Stimulated activated naive B cell treated with anti-CD40 and anti-IgM and Interleukin-4, amounts not matched to agents 10 μg/mL and 1 μg/mL and 100 μg/mL, for 72 hours (primary cell): Measurements from ENCODE around the gene FGF5.

Source experiments
- ATAC-seq, 2 donors: fragments of 150-1000 bp; cut with Tn5 transposase; replicated peaks; 2 replicates each; pipeline ENCODE4 v1.10.0; 2021; ENCODE audit warnings: moderate library complexity in 1 of 2
- DNase-seq: peaks from one replicate; pipeline ENCODE4 v3.0.0; 2021
- H3K27ac Mint-ChIP-seq: one replicate; pipeline ENCODE4 v1.8.0; 2022; ENCODE audit warnings: mild to moderate bottlenecking, mixed read lengths
- H3K27me3 Mint-ChIP-seq, 2 donors: one replicate each; pipeline ENCODE4 v1.8.0; 2022; ENCODE audit warnings: mixed read lengths in 2 of 2
- H3K36me3 Mint-ChIP-seq, 2 donors: one replicate each; pipeline ENCODE4 v1.8.0; 2022; ENCODE audit warnings: mixed read lengths in 2 of 2, mild to moderate bottlenecking in 1 of 2
- H3K4me1 Mint-ChIP-seq, 2 donors: one replicate each; pipeline ENCODE4 v1.8.0; 2022; ENCODE audit warnings: mixed read lengths in 2 of 2, mild to moderate bottlenecking in 1 of 2
- H3K4me3 Mint-ChIP-seq, 2 donors: one replicate each; pipeline ENCODE4 v1.8.0; 2022; ENCODE audit warnings: mild to moderate bottlenecking in 2 of 2, mixed read lengths in 2 of 2, moderate library complexity in 1 of 2
- H3K9me3 Mint-ChIP-seq, 2 donors: one replicate each; pipeline ENCODE4 v1.8.0; 2022; ENCODE audit warnings: mixed read lengths in 2 of 2, mild to moderate bottlenecking in 1 of 2

FGF5 gene

DNA sequence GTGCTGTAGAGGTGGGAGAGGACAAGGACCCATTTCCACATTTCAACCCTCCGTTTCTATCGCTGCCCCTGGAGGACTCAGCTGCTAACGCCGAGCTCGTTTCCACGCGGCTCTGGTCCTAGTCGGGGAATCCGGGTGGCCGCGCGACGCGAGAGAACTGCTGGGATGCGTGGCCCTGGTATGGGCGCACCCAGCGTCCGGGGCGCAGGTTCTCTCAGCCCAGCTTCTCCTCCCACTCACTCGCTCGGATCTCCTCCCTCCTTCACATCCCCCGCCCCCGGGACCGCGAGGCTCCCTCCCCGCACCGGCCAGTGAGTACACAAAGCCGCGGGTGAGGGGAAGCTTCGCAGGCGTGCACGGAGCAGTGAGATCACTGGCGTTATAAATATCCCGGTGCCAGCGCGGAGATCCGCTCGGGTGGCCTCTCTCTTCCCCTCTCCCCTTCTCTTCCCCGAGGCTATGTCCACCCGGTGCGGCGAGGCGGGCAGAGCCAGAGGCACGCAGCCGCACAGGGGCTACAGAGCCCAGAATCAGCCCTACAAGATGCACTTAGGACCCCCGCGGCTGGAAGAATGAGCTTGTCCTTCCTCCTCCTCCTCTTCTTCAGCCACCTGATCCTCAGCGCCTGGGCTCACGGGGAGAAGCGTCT is at the start of gene FGF5:
FGF5 (plus strand) TSS at position 412 of the 649 bp plus-strand sequence; CDS start at position 573, 161 bp downstream.
- ATAC-seq (peak; percentile 75 to 77), DNase-seq (peak; percentile 44)
- Mint-ChIP-seq H3K27ac (peak within 1 kb of the TSS; percentile 85), H3K36me3 (no peaks in the 10 kb centered on the region), H3K4me3 (peak within 1 kb of the TSS; percentile 85 to 90), H3K27me3 (peaks cover 78 to 79% of the 10 kb centered on the region in 2 donors), H3K9me3 (no peaks in the 10 kb centered on the region), H3K4me1 (peaks cover 36 to 57% of the 10 kb centered on the region in 2 donors)

DNA sequence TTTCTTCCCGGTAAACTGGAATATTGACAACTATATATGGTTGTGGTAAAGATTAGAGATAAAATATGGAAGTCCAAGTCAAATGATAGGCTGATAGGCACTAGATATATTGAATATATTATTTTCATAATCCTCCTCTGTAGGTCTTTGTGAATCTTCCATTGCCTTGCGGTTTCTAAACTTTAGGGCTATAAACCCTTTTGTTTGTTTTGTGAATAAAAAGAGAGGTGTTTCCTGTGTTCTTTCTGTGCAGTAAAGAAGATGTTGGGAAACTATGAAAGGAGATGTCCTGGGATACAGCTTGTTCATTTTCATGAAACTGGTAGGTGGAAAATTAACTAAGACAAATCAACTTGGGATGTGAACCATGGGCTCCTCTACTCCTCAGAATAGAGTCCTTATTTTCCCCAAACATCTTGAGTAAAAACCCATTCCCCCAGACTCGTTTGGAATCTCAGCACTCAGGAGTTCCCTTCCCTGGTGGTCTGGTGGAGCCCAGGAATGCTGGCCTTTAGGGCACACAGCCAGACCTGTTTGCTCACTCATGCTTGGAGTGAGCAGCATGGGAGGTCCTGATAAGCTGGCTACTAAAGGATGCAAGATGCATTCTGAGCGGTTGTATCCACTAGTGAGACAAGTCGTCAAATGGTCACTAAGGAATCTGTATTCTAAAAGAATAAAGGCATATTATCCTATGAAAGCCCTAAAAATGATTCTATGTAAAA is 47.0 kb upstream of the FGF5 start:
- no peak overlapping the region for H3K27ac Mint-ChIP-seq
- H3K4me3 Mint-ChIP-seq: no peak overlapping the region
- H3K36me3 Mint-ChIP-seq: no peaks in the 10 kb centered on the region
- no peaks in the 10 kb centered on the region for H3K9me3 Mint-ChIP-seq
- DNase-seq: no peak
- no peak for ATAC-seq
- peaks cover 5 to 7% of the 10 kb centered on the region in 2 donors for H3K27me3 Mint-ChIP-seq
- no peaks in the 10 kb centered on the region for H3K4me1 Mint-ChIP-seq

GRCh38 chr4:80220711-80221110 is 45.8 kb upstream of the FGF5 start:
- H3K36me3 Mint-ChIP-seq: no peaks in the 10 kb centered on the region
- H3K9me3 Mint-ChIP-seq: no peaks in the 10 kb centered on the region
- DNase-seq: no peak
- ATAC-seq: no peak
- H3K27ac Mint-ChIP-seq: no peak overlapping the region
- peaks cover 5 to 7% of the 10 kb centered on the region in 2 donors for H3K27me3 Mint-ChIP-seq
- no peaks in the 10 kb centered on the region for H3K4me1 Mint-ChIP-seq
- no peak overlapping the region for H3K4me3 Mint-ChIP-seq

DNA sequence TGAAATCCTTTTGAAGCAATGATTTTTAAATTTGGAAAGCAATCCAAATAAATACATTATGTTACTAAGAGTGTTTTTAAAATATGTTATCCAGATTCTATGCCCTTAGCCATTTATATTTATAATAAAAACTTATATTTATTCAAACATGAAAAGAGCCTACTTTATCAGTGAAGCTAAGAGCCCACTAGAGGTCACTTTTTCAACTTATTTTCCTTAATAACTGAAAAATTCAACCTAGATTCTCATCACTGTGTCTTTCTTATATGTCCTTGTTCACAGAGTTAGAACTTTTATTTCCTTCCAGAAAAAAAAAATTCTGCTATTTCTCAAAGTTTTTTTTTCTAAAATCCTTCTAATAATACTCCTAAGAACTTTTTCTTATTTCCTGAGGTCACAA is 45.3 kb upstream of the FGF5 start:
- peaks cover 5 to 7% of the 10 kb centered on the region in 2 donors for H3K27me3 Mint-ChIP-seq
- H3K4me1 Mint-ChIP-seq: no peaks in the 10 kb centered on the region
- DNase-seq (no peak), ATAC-seq (no peak)
- no peak overlapping the region for H3K4me3 Mint-ChIP-seq
- H3K27ac Mint-ChIP-seq: no peak overlapping the region
- no peaks in the 10 kb centered on the region for H3K9me3 Mint-ChIP-seq
- H3K36me3 Mint-ChIP-seq: no peaks in the 10 kb centered on the region

DNA sequence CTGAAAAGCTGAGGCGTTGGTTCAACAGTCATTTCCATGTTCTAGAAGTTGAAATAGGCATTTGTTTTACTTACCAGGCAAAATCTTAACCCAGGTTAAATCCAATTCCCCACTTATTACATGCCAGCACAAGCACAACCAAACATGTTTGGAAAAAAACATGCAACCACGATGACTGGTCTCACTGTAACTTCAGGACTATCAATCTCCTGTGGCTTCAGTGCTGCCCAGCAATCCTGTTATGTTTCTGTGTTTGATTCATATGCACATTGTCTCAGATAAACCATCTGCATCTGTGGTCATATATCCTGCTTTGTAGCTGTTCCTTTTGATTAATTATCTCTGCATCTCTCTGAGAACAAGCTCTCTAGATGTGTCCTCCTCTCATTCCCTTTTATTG is 40.9 kb upstream of the FGF5 start:
- no peaks in the 10 kb centered on the region for H3K9me3 Mint-ChIP-seq

DNA sequence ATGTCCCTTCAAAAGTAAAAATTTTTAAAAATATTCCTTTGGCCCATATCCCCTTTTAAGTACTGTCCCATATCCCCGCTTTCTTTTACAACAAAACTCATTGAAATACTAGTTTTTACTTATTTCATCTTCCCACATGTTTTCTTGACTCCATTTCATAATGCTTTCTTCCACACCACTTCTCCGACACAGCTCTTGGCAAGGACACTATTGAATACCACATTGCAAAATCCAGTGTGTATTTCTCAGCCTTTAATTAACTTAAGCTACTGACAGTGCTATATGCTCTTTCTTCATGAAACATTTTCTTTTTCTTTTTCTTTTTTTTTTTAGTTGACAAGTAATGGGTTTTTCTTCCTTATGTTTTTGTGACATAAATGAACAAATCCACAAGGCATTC is 40.4 kb upstream of the FGF5 start:
- no peak for DNase-seq
- peaks cover 10 to 25% of the 10 kb centered on the region in 2 donors for H3K4me1 Mint-ChIP-seq
- H3K36me3 Mint-ChIP-seq: no peaks in the 10 kb centered on the region
- H3K4me3 Mint-ChIP-seq: no peak overlapping the region
- peaks cover 0 to 9% of the 10 kb centered on the region in 2 donors for H3K27me3 Mint-ChIP-seq
- no peaks in the 10 kb centered on the region for H3K9me3 Mint-ChIP-seq
- no peak overlapping the region for H3K27ac Mint-ChIP-seq
- ATAC-seq: no peak

More for the DNA sequence above, 40.9 kb upstream of the FGF5 start:
- DNase-seq (no peak), ATAC-seq (no peak)
- H3K4me3 Mint-ChIP-seq: no peak overlapping the region
- H3K4me1 Mint-ChIP-seq: peaks cover 10 to 24% of the 10 kb centered on the region in 2 donors
- no peak overlapping the region for H3K27ac Mint-ChIP-seq
- no peaks in the 10 kb centered on the region for H3K36me3 Mint-ChIP-seq
- H3K27me3 Mint-ChIP-seq: peaks cover 0 to 8% of the 10 kb centered on the region in 2 donors

GRCh38 chr4:80228460-80228859 is 38.0 kb upstream of the FGF5 start:
- no peaks in the 10 kb centered on the region for H3K9me3 Mint-ChIP-seq
- ATAC-seq (no peak), DNase-seq (no peak)
- peaks cover 10 to 25% of the 10 kb centered on the region in 2 donors for H3K4me1 Mint-ChIP-seq
- H3K4me3 Mint-ChIP-seq: no peak overlapping the region
- H3K36me3 Mint-ChIP-seq: no peaks in the 10 kb centered on the region
- no peak overlapping the region for H3K27ac Mint-ChIP-seq
- H3K27me3 Mint-ChIP-seq: peaks cover 0 to 9% of the 10 kb centered on the region in 2 donors

DNA sequence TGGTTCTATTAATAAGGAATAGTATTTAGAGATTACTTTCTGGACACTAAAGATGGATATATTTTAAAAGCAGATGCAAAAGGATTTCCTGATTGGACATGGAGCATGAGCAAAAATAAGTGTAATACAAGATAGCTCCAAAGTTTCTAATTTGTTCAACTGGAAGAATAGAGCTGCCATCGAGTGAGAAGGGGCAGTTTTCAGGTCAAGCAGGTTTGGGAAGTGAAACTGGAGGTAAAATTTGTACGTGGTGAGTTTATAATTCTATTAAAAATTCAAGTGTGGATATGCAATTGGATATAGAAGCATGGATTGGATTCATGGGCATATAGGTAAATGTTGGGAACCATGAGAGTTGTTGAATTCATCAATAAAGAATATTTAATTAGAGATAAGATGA is 37.3 kb upstream of the FGF5 start:
- ATAC-seq (peak; percentile 42 to 58), DNase-seq (no peak)
- Mint-ChIP-seq H3K4me3 (no peak overlapping the region), H3K27me3 (peaks cover 0 to 9% of the 10 kb centered on the region in 2 donors), H3K9me3 (no peaks in the 10 kb centered on the region), H3K36me3 (no peaks in the 10 kb centered on the region), H3K27ac (no peak overlapping the region), H3K4me1 (peaks cover 10 to 25% of the 10 kb centered on the region in 2 donors)

DNA sequence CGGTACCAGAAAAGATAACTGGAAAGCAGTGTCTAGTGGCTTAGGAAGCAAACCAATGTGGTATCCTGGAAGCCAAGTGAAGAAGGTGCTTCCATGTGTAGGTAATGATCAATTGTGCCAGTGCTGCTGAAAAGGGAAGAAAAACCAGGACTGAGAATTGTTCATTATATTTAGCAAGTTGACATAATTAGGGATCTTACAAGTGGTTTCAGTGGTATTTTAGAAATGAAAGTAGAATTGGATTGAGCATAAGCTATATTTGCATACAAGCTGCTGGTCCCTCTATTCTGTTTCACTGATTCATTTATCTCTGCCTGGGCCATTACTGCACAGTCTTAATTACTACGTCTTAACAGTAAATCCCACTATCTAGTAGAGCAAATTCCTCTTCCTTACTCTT is 36.9 kb upstream of the FGF5 start:
- DNase-seq: no peak
- H3K27ac Mint-ChIP-seq: no peak overlapping the region
- peak overlapping the region in 1 of 2 donors; percentile 18 for H3K4me3 Mint-ChIP-seq
- ATAC-seq: peak; percentile 91 to 97
- no peaks in the 10 kb centered on the region for H3K9me3 Mint-ChIP-seq
- peaks cover 0 to 9% of the 10 kb centered on the region in 2 donors for H3K27me3 Mint-ChIP-seq
- H3K36me3 Mint-ChIP-seq: no peaks in the 10 kb centered on the region
- peaks cover 10 to 25% of the 10 kb centered on the region in 2 donors for H3K4me1 Mint-ChIP-seq

DNA sequence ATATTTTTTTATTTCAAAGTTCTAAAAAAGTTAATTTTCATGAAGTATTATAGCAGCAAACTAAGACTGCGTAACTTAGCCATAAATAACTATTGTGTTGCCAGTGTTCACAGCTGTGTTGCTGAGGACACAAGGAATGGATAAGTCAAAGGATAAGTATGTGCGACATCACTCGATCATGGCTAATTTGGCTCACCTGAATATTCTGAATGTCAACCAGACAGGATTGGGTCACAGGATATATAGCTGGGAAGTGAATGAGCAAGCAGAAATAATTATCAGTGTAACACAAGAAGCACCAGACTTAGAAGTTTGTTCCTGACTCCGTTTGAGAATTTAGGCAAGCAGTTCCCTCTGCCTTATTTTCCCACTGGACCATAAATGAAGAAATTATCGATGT is 35.3 kb upstream of the FGF5 start:
- H3K4me1 Mint-ChIP-seq: peaks cover 10 to 25% of the 10 kb centered on the region in 2 donors
- no peaks in the 10 kb centered on the region for H3K36me3 Mint-ChIP-seq
- no peak overlapping the region for H3K4me3 Mint-ChIP-seq
- DNase-seq: no peak
- no peaks in the 10 kb centered on the region for H3K9me3 Mint-ChIP-seq
- ATAC-seq: no peak
- no peak overlapping the region for H3K27ac Mint-ChIP-seq
- H3K27me3 Mint-ChIP-seq: peaks cover 0 to 13% of the 10 kb centered on the region in 2 donors

- no peak overlapping the region for H3K4me3 Mint-ChIP-seq
- H3K27ac Mint-ChIP-seq: no peak overlapping the region
- ATAC-seq: no peak
- no peak for DNase-seq
- peaks cover 10 to 25% of the 10 kb centered on the region in 2 donors for H3K4me1 Mint-ChIP-seq
- H3K9me3 Mint-ChIP-seq: no peaks in the 10 kb centered on the region
- peaks cover 0 to 14% of the 10 kb centered on the region in 2 donors for H3K27me3 Mint-ChIP-seq
- H3K36me3 Mint-ChIP-seq: no peaks in the 10 kb centered on the region
Measured at GRCh38 chr4:80232707-80233370, 33.6 kb upstream of the FGF5 start.

GRCh38 chr4:80233390-80233789 is 33.1 kb upstream of the FGF5 start:
- Mint-ChIP-seq H3K4me3 (no peak overlapping the region), H3K4me1 (peaks cover 10 to 23% of the 10 kb centered on the region in 2 donors), H3K27ac (no peak overlapping the region), H3K27me3 (peaks cover 0 to 12% of the 10 kb centered on the region in 2 donors), H3K9me3 (no peaks in the 10 kb centered on the region), H3K36me3 (no peaks in the 10 kb centered on the region)
- no peak for ATAC-seq
- DNase-seq: no peak

DNA sequence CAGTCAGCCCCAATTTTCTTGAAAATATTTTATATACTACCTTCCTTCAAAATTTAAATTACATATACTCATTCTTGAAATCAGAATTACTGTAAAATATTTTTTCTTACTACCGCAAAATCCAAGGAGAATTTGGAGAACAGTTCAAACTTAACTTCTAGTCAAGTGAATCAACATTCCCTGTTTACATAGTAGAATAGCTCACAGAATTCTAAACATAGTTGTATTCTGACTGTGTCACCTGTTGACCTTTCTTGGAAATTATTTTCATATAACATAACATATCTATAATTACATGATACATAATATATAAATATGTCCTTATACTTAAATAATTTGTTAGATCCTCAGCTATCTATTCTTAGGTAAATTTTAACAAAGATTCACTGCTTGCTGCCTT is 31.0 kb upstream of the FGF5 start:
- peaks cover 0 to 7% of the 10 kb centered on the region in 2 donors for H3K27me3 Mint-ChIP-seq
- no peak overlapping the region for H3K4me3 Mint-ChIP-seq
- H3K36me3 Mint-ChIP-seq: no peaks in the 10 kb centered on the region
- DNase-seq: no peak
- H3K9me3 Mint-ChIP-seq: no peaks in the 10 kb centered on the region
- H3K27ac Mint-ChIP-seq: no peak overlapping the region
- ATAC-seq: no peak
- H3K4me1 Mint-ChIP-seq: peaks cover 1 to 3% of the 10 kb centered on the region in 2 donors

- no peak overlapping the region for H3K4me3 Mint-ChIP-seq
- ATAC-seq: no peak
- no peak overlapping the region for H3K27ac Mint-ChIP-seq
- H3K4me1 Mint-ChIP-seq: no peaks in the 10 kb centered on the region
- DNase-seq: no peak
- H3K9me3 Mint-ChIP-seq: no peaks in the 10 kb centered on the region
- H3K36me3 Mint-ChIP-seq: no peaks in the 10 kb centered on the region
- H3K27me3 Mint-ChIP-seq: peaks cover 0 to 5% of the 10 kb centered on the region in 2 donors
Measured at GRCh38 chr4:80237992-80238391, 28.5 kb upstream of the FGF5 start.
